ENCODE results near the gene SP9.

Gene SP9

DNA sequence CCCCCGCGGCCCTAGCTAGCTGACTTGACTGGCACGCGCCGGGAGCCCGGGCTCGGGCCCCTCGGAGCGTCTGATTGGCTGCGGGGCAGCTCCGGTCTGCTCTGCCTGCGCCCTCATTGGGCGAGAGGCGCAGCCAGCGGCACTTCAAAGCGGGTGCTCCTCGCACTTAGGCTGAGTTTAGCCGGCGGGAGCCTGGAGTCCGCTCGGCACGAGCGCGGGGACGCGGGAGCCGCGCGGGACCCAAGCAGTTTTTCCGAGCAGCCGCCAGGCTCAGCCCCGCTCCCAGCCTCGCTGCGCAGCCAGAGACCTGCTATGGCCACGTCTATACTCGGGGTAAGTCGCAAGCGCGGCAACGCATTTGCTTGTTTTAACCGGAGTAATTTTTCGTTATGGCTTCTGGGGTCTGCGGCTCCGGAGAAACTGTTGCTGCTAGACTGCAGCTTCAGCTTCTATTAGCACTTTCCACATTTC, at the start of gene SP9:
Gene SP9 (plus strand): TSS at position 174 of the 471 bp plus-strand sequence. CDS start 139 bp downstream, at position 313.
- peak; percentile 89 for DNase-seq

DNA sequence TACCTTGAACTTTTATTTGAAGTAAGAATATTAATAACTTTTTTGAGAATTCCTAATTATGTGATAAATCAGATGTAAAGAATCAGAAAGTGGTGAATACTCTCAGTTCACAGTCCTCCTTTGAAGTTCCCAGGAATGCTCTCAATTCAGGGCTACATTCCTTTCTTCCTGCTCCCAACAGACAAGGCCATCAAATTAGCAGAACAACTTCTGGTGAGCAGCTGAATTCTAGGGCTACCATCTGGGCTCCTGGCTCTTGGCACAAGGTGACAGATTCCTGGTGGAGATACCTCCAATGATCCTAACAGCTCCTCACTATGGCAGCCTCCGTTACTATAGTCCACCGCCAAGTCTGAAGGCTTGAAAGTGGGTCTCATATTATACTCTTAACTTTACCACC, 48.6 kb upstream of the SP9 start:
- peak; percentile 72 for DNase-seq

DNA sequence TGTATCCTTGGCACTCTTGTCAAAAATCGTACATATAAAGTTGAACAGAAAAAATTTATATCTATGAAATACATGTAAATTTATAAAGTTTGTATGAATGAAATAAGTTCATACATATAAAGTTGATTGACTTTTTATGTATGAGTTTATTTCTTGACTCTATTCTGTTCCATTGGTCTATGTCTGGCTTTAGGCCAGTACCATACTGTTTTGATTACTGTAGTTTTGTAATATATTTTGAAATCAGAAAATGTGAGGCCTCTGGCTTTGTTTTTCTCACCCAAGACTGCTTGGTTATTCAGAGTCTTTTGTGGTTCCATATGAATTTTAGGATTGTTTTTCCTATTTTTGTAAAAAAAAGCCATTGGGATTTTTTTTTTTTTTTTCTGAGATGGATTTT, 41.8 kb upstream of the SP9 start:
- DNase-seq, result no peak

DNA sequence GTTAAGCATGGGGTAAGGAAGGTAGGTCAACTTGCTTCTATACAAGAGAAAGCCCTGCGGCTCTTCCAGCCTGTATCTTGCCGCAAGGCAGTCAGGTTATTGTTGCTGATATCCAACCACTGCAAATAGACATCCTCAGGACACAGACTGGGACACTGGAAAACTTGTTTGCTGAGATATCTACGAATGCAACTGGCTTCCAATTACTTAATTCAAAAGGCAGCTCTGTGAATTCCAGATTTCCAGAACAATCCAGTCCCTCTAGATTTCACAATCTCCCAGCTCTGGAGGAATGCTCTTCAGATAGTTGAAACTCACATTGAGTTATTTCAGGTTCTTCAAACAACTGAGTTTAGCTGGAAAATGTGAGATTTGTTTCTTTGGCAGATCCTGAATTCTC, 34.6 kb upstream of the SP9 start:
- DNase-seq, result no peak

DNA sequence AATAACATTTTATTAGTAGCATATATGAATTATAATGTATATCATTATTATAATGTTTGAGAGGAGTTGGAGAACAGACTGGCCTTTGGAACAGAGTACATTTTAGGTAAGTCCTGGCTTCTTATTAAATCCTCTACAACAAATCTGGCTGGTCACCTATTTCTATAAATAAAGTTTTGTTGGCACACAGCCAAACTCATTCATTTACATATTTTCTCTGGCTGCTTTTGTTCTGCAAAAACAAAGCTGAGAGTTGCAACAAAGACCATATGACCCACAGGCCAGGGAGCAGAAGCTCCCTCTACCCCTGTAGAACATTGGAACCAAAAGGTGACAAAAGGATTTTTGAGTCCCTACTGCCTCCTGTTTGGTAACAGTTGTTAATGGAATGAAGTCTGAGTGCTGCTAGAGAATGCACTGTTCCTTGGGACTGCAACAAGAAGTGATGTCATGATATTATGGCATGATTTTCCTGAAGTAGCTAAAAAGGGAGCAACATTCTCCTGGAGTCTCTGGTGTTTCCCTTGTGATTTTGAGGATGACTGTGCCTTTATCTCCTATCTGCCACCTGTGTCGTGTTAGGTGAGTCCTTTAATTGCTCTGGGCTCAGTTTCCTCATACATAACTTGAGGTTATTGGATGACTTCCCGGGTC, 22.0 kb upstream of the SP9 start:
- DNase-seq, result no peak

DNA sequence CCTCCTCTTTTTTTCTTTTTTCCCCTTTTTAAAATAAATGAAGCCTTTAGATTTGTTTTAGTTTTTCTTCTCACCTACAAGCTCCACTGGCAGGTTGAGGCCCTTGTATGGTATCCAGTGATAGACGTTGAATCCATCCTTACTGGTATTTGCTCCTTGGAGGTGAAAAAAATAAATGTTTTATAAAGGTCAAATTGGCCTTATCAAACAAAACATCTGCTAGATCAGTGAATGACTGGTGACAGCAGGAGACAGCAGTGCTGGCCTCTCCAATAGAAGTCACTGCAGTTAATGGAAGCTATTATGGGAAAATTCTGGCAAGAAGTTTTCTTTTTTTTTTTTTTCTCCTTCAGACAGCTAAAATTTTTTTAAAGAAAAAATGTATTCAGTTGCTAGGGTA, 12.6 kb upstream of the SP9 start:
- no peak for DNase-seq

DNA sequence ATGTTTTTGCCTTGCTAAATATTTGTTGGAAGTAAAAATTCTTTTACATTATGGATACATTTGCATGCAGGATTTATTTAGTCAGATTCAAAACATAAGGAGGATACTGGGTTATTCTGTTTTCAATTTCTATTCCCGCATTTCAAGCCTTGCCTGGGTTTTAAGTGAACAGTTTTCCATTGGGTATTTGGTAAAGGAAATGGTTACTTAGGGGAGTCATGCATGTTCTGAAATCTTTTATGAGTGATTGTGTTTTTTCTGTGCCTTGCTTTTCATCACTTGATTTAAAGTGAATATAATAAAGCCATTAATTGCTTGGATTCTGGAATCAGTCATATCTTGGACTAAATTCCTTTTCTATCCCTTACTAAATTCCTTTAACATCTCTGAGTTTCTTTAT, 12.0 kb upstream of the SP9 start:
- no peak for DNase-seq

DNA sequence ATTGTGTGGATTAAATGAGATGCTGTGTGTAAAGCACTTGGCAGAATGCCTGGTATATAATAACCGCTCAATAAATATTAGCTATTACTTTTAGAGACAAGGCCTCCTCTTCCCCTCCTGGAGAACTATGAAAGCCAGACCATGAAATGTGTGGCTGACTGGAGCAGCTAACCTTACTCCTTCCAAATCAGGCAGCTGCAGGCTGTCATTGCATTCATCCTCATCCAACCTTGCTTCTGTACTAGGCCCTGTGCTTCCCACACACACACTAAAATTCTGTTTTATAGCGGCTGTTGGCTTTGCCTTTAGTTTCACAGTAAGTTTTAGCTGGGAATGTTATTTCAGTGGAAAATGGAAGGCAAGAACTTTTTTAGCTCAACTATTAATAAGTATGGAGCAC, 10.2 kb upstream of the SP9 start:
- no peak for DNase-seq

DNA sequence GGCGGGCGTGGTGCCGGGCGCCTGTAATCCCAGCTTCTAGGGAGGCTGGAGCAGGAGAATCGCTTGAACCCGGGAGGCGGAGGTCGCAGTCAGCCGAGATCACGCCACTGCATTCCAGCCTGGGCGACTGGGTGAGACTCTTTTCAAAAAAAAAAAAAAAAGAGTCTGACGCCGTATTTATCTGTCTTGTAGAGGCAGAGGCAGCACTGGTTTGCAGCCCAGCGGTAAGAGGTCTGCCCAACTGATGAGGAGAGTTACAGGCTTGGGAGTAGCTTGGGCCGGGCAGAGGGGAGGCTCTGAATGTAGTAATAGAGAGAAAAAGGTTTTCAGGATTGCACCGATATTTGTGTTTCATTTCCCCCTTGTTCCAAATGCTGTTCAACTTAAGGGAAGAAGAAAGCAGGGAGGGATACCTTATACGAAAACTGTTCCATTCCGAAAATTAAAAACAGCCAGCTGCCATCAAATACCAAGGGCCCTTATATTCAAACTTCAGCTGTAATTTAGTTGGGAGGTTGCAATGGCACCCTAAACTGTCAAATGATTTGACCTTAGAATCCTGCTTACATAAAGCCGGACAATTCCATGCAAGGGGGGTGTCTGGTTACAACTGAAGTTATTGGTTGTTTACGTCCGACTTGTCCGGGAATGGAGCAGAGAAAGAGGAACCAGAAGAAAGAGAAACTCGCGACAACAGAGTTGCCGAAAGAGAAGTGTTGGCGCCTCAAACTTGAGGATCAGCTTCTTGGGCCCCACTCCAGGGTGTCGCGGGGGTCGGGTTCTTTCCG, 9.2 kb upstream of the SP9 start:
- DNase-seq, result no peak

DNA sequence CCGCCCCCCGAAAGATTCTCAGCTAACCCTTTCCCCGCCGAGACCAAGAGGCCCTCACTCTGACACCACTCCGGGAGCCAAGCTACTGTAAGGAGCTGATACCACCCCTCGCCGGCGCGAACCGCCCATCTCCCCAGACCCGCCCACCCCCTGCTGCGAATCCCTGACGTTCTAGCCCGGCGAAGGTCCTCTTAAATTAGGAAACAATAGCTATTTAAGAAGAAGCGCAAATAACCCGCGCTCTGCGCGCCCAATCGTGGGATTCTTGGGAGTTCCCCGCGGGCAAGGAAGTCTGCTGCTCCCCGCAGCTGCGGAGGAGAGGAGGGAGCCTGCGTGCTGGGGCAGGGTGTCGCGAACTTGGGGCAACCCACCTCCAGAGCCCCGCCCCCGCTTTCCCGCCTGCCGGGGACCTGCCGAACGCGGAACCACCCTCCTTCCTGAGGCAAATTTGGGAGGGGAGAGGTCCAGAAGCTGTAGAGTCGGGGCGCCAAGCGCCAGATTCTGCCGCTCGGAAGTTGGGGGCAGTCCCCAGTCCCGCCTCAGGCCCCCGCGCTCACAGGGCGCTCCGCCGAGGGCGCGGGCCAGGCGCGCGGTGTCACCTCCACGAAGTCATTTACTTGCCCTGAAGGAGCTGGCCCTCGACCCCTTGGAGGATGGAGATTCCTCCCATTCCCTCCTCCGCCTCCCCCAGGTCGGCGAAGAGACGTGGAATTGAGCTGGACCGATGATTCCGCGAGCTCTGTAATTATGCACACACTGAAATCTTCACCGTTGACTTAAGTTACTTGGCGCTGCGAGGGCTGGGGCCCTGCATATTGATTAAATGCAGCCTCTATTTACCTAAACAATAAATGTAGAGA, 8.4 kb upstream of the SP9 start:
- no peak for DNase-seq

DNA sequence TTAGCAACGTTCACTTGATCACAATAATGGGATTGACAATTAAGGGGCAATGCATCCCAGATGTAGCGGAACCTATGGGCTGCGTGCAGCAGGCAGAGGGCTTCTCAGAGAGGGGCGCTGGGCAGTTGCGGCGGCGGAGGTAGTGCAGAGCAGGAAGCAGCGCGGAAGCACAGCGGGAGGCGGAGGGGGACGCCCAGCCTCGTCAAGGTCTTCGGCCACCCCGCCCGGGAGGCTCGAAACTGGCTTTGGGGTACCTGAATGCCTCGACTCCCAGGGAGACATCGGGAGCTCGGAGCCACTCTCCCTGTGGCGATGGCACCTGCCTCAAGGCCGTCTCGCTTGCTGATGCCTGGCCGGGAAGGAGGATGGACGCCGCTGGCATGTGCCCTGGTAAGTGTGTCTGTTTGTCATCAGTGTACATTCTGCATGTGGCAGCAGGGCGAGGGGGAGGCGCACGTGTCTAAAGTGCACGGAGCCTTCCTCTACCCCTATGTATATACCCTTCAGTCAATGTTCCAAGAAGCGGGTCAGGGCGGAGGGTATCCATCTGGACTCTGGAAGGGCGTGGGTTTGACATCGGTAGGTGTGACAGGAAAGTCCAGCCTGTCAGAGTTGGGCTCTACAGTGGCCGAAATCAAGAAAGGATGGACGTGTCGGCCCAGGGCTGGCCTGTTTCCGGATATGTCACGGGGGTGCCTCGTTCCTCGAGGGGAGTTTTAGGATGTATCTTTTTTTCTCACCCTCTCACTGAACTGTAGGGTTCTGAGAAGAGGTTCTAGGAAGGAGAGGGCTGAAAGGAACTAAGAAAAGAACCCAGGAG, 7.5 kb upstream of the SP9 start:
- DNase-seq, result no peak

DNA sequence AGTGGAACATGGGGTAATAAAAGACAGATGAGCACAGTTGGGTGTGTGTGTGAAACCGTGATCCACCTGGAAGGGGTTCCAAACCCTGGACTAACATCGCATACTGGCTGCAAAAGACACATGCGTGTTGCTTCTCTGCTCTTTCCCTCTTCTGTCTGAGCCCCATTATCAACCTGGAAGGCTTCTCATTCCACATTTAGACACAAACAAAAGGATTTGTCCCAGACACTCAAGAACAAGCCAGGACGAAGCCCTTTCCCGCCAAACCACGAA, 7.0 kb upstream of the SP9 start:
- DNase-seq, result no peak

DNA sequence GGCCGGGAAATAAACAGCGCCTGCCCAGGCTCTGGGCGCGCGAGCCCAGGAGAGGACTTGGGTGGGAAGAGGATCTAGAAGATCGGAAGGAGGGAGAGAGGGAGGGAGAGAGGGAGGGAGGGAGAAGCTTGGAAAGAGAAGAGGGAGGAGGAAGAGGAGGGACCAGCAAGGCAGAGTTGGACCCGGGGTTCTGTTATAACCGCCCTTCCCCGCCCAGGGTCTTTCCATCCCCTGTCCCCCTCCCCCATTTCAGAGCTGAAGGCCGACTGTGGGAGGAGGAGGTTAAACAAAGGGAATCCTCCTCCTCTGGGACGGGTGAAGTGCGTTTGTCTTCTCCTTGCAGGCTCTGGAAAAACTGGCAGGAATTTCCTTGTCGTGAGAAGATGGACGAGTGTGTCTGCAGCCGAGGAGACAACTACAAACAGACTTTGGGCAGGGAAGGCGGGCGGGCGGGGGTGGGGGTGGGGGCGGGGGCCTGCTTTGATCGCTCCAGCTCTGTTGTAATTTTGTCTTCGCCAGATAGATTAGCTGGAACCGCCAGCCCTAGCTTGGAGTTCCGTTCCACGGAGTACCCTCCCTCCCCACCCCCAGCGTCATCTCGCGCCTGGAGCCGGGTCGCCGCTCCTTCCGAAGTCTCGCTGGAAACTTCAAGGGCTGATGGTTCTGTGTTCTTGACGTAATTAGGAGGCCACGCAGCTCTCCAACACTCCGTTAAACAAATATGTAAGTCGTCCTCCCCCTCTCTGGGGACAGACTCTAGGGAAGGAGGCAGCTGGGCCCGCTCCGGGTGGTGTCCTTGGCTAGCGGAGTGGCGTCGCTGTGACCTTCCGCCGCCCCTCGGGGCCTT, 6.4 kb upstream of the SP9 start:
- no peak for DNase-seq

DNA sequence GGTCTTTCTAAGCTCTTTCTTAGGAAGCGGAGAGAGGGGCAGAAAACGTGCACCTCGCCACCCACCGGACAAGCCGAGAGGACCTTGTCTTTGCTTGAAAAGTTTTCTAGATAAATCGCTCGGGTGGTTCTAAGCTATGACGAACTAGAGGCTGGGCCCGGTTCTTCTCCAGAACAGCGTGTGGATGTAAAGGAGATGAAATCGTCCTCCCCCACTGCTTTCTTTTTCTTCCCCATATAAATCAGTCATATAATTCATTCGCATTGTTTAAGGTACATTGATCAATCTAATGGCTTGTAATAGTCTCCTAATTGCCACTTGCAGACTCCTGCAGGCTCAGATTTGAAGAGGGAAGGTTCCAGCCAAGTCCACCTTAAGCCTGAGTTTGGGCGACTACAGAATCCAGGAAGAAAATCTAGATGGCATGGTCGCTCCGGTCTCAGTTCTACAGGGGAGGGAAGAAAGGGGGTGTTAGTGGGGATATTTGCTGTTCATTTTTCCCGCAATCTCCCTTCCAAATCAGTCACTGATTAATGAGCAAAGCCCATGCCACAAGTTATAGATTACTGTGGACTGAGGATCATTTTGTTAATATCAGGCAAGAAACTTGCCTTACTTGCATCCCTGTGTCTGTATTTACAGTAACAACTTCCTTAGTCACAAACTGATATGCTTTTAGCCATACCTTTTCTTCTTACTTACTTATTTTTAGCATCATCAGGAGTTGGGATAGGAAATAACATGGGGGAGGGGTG, 5.6 kb upstream of the SP9 start:
- DNase-seq, result no peak

DNA sequence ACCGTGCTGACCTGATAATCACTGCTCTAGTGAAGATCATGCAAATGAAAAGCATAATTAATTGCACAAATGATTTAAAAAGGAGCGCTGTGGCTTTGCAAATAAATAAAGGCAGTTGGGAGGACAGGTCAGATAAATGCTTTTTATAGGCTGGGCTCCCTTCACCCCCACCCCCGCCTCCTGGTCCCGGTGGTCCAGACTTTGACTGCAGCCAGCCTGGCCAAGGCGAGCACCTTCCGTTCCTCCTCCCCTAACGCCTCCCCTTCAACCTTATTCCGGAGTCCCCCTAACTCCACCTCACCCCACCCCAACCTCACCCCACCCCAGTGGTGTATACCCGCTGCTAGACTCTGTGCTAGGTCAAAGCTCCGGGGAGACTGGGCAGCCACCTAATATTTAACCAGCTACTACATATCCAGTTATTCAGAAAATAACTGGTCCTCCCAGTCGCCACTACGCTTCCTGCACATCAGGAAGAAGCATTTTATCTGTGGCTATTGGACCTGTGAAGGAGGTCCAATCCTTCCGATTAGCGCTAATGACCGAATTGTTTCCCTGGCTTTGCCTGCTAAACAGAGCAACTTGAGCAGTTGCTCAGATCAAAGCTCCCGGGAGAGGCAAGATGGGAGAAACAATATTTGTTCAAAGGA, 3.7 kb upstream of the SP9 start:
- no peak for DNase-seq

DNA sequence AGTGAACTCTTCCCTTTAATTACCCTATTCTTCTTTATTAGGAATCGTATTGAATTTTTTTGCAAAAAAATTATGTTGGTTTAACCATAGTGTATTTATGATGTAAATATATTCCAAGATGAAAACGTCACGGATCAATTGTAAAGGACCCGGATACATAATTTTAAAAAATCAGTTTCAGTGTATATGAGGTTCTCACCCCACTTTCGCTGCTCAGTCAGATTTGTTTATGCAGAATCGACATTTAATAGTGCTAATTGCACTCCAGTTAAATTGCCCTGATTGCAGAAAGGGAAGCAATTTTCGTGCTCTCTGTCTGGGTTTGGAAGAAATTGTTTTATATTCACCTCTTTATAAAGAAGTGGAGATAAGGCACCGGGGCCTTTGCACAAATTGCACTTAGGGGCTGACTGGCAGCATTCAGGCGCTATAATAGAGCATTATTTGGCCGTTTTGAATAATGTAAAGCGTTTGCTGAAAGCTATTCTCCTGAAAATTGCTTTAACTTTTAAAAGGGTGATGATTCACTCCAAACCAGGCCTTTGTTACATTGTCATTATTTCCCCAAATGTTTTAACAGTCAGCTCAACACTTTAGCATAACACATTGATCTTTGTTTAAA, 3.0 kb upstream of the SP9 start:
- DNase-seq, result no peak

DNA sequence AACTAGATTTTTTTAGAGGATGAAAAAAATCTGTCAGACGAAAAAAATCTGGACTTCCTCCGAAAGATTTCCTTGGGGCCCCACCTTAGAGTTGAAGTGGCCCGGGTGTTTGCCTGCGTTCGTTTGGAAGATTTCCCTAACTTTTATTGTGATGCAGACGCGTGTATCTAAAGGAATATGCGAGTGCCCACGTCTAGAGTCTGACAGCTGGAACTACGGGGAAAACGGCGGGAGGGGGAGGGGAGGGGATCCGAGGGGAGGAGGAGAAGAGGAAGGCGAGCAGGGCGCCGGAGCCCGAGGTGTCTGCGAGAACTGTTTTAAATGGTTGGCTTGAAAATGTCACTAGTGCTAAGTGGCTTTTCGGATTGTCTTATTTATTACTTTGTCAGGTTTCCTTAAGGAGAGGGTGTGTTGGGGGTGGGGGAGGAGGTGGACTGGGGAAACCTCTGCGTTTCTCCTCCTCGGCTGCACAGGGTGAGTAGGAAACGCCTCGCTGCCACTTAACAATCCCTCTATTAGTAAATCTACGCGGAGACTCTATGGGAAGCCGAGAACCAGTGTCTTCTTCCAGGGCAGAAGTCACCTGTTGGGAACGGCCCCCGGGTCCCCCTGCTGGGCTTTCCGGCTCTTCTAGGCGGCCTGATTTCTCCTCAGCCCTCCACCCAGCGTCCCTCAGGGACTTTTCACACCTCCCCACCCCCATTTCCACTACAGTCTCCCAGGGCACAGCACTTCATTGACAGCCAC, 2.4 kb upstream of the SP9 start:
- no peak for DNase-seq

DNA sequence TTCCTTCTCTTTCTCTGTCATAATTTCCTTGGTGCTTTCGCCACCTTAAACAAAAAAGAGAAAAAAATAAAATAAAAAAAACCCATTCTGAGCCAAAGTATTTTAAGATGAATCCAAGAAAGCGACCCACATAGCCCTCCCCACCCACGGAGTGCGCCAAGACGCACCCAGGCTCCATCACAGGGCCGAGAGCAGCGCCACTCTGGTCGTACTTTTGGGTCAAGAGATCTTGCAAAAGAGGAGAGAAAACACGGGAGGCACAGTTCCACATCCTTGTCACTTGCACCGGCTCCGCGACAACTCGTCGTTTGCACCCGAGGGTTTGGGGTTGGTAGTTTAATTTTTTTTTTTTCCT, 1.8 kb upstream of the SP9 start:
- no peak for DNase-seq

All from NCI-H1694 treated with DMSO at 0.1 percent for 48 hours (cell line).